ENCODE data around the gene PKIB. TPM values are rescaled to one million over a fixed set of nuclear protein-coding genes. Genes with fewer than 3 reads are reported as not detected.

The PKIB gene
- total RNA-seq, 4 donors from 2014 or later: 4.3 to 13.3 (median 10.4) TPM

DNA sequence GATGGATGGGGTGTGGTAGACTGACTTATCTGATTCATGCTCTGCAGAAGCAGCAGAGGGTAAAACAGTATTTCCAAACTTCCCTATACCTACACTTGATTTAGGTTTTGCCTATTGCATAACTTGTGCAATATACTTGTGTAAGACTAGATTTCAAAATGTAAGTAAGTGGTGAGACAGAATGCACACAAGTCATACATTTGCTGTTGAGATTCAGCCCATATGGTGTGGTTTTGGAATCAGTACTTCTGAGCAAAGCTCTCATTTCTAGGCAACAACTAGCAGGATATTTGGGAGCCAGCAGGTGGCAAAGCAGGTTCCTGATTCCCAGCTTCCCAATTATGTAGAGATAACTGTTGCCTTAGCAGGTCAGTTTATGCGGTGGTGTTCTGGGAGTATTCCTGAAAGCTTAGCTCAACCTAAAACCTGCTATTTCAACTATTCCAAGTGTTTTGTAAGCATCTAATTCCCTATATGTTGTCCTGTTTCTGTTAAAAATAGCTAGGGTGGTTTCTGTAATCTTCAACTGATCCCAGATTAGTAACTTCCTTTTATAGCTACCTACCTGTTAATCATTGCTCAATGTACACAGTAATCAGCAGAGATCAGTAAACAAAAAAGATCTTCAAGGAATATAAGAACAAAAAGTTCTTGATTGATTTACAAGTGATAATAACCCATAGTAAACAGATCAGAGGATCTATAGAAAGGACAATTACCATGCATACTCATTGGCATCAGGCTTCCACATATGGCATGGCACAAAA lies 160.8 kb downstream of the PKIB start:
- TF ChIP-seq, protein P1, sequence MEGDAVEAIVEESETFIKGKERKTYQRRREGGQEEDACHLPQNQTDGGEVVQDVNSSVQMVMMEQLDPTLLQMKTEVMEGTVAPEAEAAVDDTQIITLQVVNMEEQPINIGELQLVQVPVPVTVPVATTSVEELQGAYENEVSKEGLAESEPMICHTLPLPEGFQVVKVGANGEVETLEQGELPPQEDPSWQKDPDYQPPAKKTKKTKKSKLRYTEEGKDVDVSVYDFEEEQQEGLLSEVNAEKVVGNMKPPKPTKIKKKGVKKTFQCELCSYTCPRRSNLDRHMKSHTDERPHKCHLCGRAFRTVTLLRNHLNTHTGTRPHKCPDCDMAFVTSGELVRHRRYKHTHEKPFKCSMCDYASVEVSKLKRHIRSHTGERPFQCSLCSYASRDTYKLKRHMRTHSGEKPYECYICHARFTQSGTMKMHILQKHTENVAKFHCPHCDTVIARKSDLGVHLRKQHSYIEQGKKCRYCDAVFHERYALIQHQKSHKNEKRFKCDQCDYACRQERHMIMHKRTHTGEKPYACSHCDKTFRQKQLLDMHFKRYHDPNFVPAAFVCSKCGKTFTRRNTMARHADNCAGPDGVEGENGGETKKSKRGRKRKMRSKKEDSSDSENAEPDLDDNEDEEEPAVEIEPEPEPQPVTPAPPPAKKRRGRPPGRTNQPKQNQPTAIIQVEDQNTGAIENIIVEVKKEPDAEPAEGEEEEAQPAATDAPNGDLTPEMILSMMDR (IDR thresholded peaks at IDR 0.05): no peak
- no peak for TF ChIP-seq POLR2A (IDR thresholded peaks at IDR 0.05)
- intact Hi-C loops (cut with DNase I; ENCODE audit: low total_unique reads): no loop called here
- H3K4me3 ChIP-seq (ENCODE audit: low read depth, poor library complexity, severe bottlenecking): no peak overlapping the region
- no peak for DNase-seq (ENCODE audit: low spot score in 2 of 2)
- WGBS, 2 donors: 17 to 35% methylated on average over 1 of the region's 1 CpG

DNA sequence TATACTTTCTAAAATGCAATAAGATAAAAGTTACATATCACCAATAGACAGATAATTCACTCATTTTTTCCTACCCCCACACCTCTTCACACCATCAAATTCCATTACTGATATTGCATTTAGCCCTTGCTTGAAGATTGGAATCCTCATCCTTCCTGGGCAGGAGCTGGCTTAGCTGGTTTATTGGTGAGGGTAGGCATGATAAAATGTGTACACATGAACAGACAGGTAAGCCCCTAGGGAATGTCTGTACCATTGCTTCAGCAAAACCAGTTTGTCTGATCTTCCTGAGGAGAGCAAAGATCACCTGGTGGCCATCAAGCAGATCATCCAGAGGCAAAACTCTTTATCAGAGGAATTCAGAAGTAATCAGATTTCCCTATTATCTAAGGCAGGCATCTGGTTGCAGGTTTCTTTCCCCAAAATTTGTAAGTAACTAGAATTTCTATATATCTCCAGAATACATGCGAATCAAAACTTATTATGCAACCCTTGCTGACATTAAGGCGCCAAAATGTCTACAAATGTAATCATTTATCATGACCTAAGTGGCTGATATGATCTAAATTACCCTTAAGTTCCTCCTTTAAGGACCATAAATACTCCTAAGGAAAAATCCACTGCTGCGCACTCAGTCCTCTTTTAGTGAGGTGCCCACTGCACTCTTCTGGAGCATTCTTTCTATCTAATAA lies 162.7 kb downstream of the PKIB start:
- WGBS, 2 donors: 55 to 61% methylated on average over 3 of the region's 3 CpGs
- no peak overlapping the region for H3K4me3 ChIP-seq (ENCODE audit: low read depth, poor library complexity, severe bottlenecking)
- no peak for DNase-seq (ENCODE audit: low spot score in 2 of 2)

More for the DNA sequence above, 162.7 kb downstream of the PKIB start:
- intact Hi-C loops (cut with DNase I; ENCODE audit: low total_unique reads): no loop called here
- TF ChIP-seq, protein P1 (IDR thresholded peaks at IDR 0.05): no peak
- no peak for TF ChIP-seq POLR2A (IDR thresholded peaks at IDR 0.05)

Other genes starting within 250 kb of the PKIB start
- gene HSF2, start 210.8 kb upstream of the PKIB start, total RNA-seq: 10 to 100 TPM; 10.7 to 27.1 (median 17.6) TPM
- 100 to 1,000 TPM; 125 to 159 (median 134) TPM for gene SERINC1, start 138.6 kb upstream of the PKIB start, total RNA-seq
- gene FABP7, start 169.3 kb downstream of the PKIB start, total RNA-seq: 10 to 100 TPM; 22.4 to 78.8 (median 43.2) TPM
- gene SMPDL3A, start 178.9 kb downstream of the PKIB start, total RNA-seq: 100 to 1,000 TPM; 109 to 120 (median 113) TPM

Data from lower leg skin (tissue), 4 donors.